GM18508 (cell line): ENCODE measurements around the gene CHST8.

Experiments
- ATAC-seq: cut with Tn5 transposase; IDR thresholded peaks from one replicate; pipeline ENCODE4 v1.9.1; 2021; ENCODE audit warnings: moderate number of reproducible peaks; ENCODE audit not compliant: insufficient read depth, unreplicated experiment

Gene CHST8

GRCh38 chr19:33704271-33704670 lies 82.5 kb downstream of the CHST8 start:
- no peak for ATAC-seq

GRCh38 chr19:33705090-33705847 lies 83.5 kb downstream of the CHST8 start:
- no peak for ATAC-seq

GRCh38 chr19:33705860-33706259 lies 84.1 kb downstream of the CHST8 start:
- ATAC-seq, result no peak

GRCh38 chr19:33706631-33707030 lies 84.9 kb downstream of the CHST8 start:
- no peak for ATAC-seq

- ATAC-seq, result no peak
Observed at GRCh38 chr19:33712268-33712667, 90.5 kb downstream of the CHST8 start.

- ATAC-seq, result no peak
Observed at GRCh38 chr19:33713194-33713593, 91.4 kb downstream of the CHST8 start.

GRCh38 chr19:33714149-33714548 lies 92.4 kb downstream of the CHST8 start:
- no peak for ATAC-seq

- no peak for ATAC-seq
Observed at GRCh38 chr19:33715462-33715861, 93.7 kb downstream of the CHST8 start.

- ATAC-seq, result no peak
Observed at GRCh38 chr19:33717878-33718277, 96.1 kb downstream of the CHST8 start.

GRCh38 chr19:33718651-33719254 lies 97.0 kb downstream of the CHST8 start:
- ATAC-seq, result no peak

GRCh38 chr19:33719366-33720154 lies 97.8 kb downstream of the CHST8 start:
- ATAC-seq, result no peak

GRCh38 chr19:33720155-33720493 lies 98.4 kb downstream of the CHST8 start:
- no peak for ATAC-seq

GRCh38 chr19:33720691-33721682 lies 99.2 kb downstream of the CHST8 start:
- ATAC-seq, result no peak

GRCh38 chr19:33721735-33722297 lies 100.1 kb downstream of the CHST8 start:
- no peak for ATAC-seq

GRCh38 chr19:33722456-33723239 lies 100.9 kb downstream of the CHST8 start:
- no peak for ATAC-seq

- no peak for ATAC-seq
Observed at GRCh38 chr19:33723512-33723911, 101.8 kb downstream of the CHST8 start.

- no peak for ATAC-seq
Observed at GRCh38 chr19:33724021-33724720, 102.4 kb downstream of the CHST8 start.

GRCh38 chr19:33724721-33725060 lies 102.9 kb downstream of the CHST8 start:
- no peak for ATAC-seq

GRCh38 chr19:33725567-33725966 lies 103.8 kb downstream of the CHST8 start:
- ATAC-seq, result no peak
